ENCODE measurements around the gene SLC10A7.

- TF ChIP-seq CTCF (IDR thresholded peaks at IDR 0.05): no peak
- TF ChIP-seq POLR2A (IDR thresholded peaks at IDR 0.05): no peak
Measured at GRCh38 chr4:146247356-146247755, 274.4 kb downstream of the SLC10A7 start.

Data from adrenal gland (tissue), 5 donors.